GM12872 (cell line): ENCODE measurements around the gene INHA.

ENCODE experiments used
- CTCF ChIP-seq: IDR thresholded peaks from 3 replicates; pipeline ENCODE4 v1.5.1; 2011; ENCODE audit warnings: low read depth, mild to moderate bottlenecking, low read length, moderate library complexity; ENCODE audit not compliant: insufficient read depth

Gene INHA

GRCh38 chr2:219620546-219620945 lies 48.4 kb downstream of the INHA start:
- TF ChIP-seq CTCF: no peak

GRCh38 chr2:219621935-219622334 lies 49.8 kb downstream of the INHA start:
- TF ChIP-seq CTCF: no peak

GRCh38 chr2:219622472-219622871 lies 50.4 kb downstream of the INHA start:
- TF ChIP-seq CTCF: no peak

GRCh38 chr2:219624565-219624964 lies 52.5 kb downstream of the INHA start:
- no peak for TF ChIP-seq CTCF

DNA sequence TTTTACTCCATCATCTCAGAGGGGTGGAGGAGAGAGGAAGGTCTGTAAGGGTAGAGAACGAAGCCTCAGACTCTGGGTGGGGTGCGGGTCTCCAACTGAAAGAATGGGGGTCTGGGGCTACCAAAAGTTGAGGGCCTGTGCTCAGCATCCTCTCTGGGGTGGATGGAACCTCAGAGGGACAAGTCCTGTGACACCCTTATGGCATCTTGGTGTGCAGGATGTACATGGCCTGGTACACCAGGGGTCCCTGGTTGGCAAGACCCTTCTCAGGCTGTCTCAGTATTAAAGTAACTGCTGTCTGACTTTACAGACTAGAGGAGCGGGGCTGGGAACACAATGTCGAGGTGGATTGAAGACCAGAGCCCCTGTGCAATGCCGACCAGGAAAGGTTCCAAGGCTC lies 53.1 kb downstream of the INHA start:
- TF ChIP-seq CTCF: no peak
